IMR-90 (cell line): ENCODE data around the gene ZNF622. TPM values are rescaled to one million over a fixed set of nuclear protein-coding genes. Genes with fewer than 3 reads are reported as not detected.

Experiments used
- ATAC-seq: fragments of 200-7000 bp; cut with Tn5 transposase; 2 replicates; pipeline ENCODE4 v1.9.1; 2020; ENCODE audit warnings: low read depth, mild to moderate bottlenecking, moderate library complexity
- BruUV-seq: library from RNA; stranded (reverse); fragments of 400-500 nt; replicated peaks from 2 replicates; lab custom pipeline; 2021; lab: Mats Ljungman, UMichigan
- CTCF ChIA-PET: fragments of 300-600 bp; formaldehyde crosslinking; extraction: SDS; loops from one replicate; lab custom pipeline; 2021; ENCODE audit warnings: antibody characterized with exemption; lab: Yijun Ruan, JAX
- POLR2A ChIA-PET: fragments of 300-600 bp; sonication (Branson Sonifier 250); formaldehyde crosslinking; loops from one replicate; lab custom pipeline; 2022; ENCODE audit warnings: antibody characterized with exemption; ENCODE audit not compliant: unreplicated experiment; lab: Charles Lee
- DNase-seq: peaks from one replicate; pipeline ENCODE4 v3.0.0; 2013
- H2AFZ ChIP-seq: replicated peaks from 2 replicates; pipeline ENCODE3; 2013; ENCODE audit warnings: low read length, mild to moderate bottlenecking; ENCODE audit not compliant: poor library complexity
- H2AK5ac ChIP-seq: 2 replicates; pipeline ENCODE4 v1.6.1; 2013; ENCODE audit warnings: low read depth, low read length, inconsistent platforms
- H2AK9ac ChIP-seq: replicated peaks from 2 replicates; pipeline ENCODE3; 2013; ENCODE audit warnings: mild to moderate bottlenecking, low read depth, low read length, moderate library complexity; ENCODE audit not compliant: poor library complexity
- H2BK120ac ChIP-seq: 2 replicates; pipeline ENCODE4 v1.6.1; 2013; ENCODE audit warnings: low read depth, low read length, inconsistent platforms
- H2BK15ac ChIP-seq: 3 replicates; pipeline ENCODE4 v1.6.1; 2013; ENCODE audit warnings: low read depth, low read length, inconsistent platforms
- H2BK20ac ChIP-seq: 2 replicates; pipeline ENCODE4 v1.6.1; 2013; ENCODE audit warnings: low read depth, mild to moderate bottlenecking, inconsistent platforms, low read length, moderate library complexity
- H2BK5ac ChIP-seq: 2 replicates; pipeline ENCODE4 v1.6.1; 2013; ENCODE audit warnings: mild to moderate bottlenecking, low read depth, low read length, inconsistent platforms; ENCODE audit not compliant: poor library complexity, severe bottlenecking
- H3K14ac ChIP-seq: replicated peaks from 2 replicates; pipeline ENCODE4 v1.6.1; 2013; ENCODE audit warnings: low read depth, low read length, inconsistent platforms
- H3K18ac ChIP-seq: 2 replicates; pipeline ENCODE4 v1.6.1; 2013; ENCODE audit warnings: low read depth, low read length, control low read depth
- H3K23ac ChIP-seq: 2 replicates; pipeline ENCODE4 v1.6.1; 2013; ENCODE audit warnings: low read depth, low read length, inconsistent platforms
- H3K27ac ChIP-seq: 2 replicates; pipeline ENCODE4 v1.5.1; 2013; ENCODE audit warnings: mild to moderate bottlenecking, control low read depth, low read length; ENCODE audit not compliant: insufficient read depth
- H3K27me3 ChIP-seq: 2 replicates; pipeline ENCODE4 v1.6.1; 2013; ENCODE audit warnings: low read length; ENCODE audit not compliant: control insufficient read depth, insufficient read depth
- H3K36me3 ChIP-seq: 2 replicates; pipeline ENCODE4 v1.6.1; 2013; ENCODE audit warnings: low read length, mixed read lengths; ENCODE audit not compliant: control insufficient read depth, insufficient read depth
- H3K4ac ChIP-seq: 2 replicates; pipeline ENCODE4 v1.6.1; 2013; ENCODE audit warnings: low read depth, low read length, inconsistent platforms
- H3K4me1 ChIP-seq: 2 replicates; pipeline ENCODE4 v1.6.1; 2013; ENCODE audit warnings: low read length, mixed read lengths; ENCODE audit not compliant: control insufficient read depth, insufficient read depth
- H3K4me2 ChIP-seq: 2 replicates; pipeline ENCODE4 v1.6.1; 2013; ENCODE audit warnings: low read depth, mild to moderate bottlenecking, control low read depth, low read length, moderate library complexity
- H3K4me3 ChIP-seq: 2 replicates; pipeline ENCODE4 v1.5.1; 2013; ENCODE audit warnings: low read depth, mild to moderate bottlenecking, control low read depth, low read length, moderate library complexity; ENCODE audit not compliant: insufficient read depth
- H3K56ac ChIP-seq: 2 replicates; pipeline ENCODE4 v1.6.1; 2013; ENCODE audit warnings: low read length, inconsistent platforms; ENCODE audit not compliant: insufficient read depth; ENCODE audit errors: extremely low read depth
- H3K79me1 ChIP-seq, 2 experiments: 2 replicates each; pipeline ENCODE4 v1.6.1; 2013; ENCODE audit warnings: low read length in 2 of 2, inconsistent platforms in 1 of 2, low read depth in 1 of 2
- H3K9ac ChIP-seq: 2 replicates; pipeline ENCODE4 v1.6.1; 2013; ENCODE audit warnings: low read depth, low read length, control low read depth
- H3K9me1 ChIP-seq: 2 replicates; pipeline ENCODE4 v1.6.1; 2013; ENCODE audit warnings: low read length, inconsistent platforms; ENCODE audit not compliant: insufficient read depth
- H3K9me3 ChIP-seq: 2 replicates; pipeline ENCODE4 v1.6.1; 2013; ENCODE audit warnings: low read length; ENCODE audit not compliant: control insufficient read depth, insufficient read depth
- H4K20me1 ChIP-seq: 2 replicates; pipeline ENCODE4 v1.6.1; 2013; ENCODE audit warnings: low read length, inconsistent platforms; ENCODE audit not compliant: insufficient read depth
- H4K5ac ChIP-seq: 2 replicates; pipeline ENCODE4 v1.6.1; 2013; ENCODE audit warnings: mild to moderate bottlenecking, low read depth, low read length, control low read depth
- H4K8ac ChIP-seq, 2 experiments: 2 replicates each; pipeline ENCODE4 v1.6.1; 2013; ENCODE audit warnings: low read depth in 2 of 2, low read length in 2 of 2, control low read depth in 1 of 2, inconsistent platforms in 1 of 2
- H4K91ac ChIP-seq: 2 replicates; pipeline ENCODE4 v1.6.1; 2013; ENCODE audit warnings: low read depth, low read length, inconsistent platforms; ENCODE audit not compliant: insufficient read depth
- BHLHE40 ChIP-seq: fragments of 150-350 bp; IDR thresholded peaks from 2 replicates; pipeline ENCODE4 v1.6.1; 2016; ENCODE audit warnings: mild to moderate bottlenecking, low read depth, low read length
- CEBPB ChIP-seq: IDR thresholded peaks from 2 replicates; pipeline ENCODE4 v1.6.1; 2012; ENCODE audit warnings: low read depth, low read length, improper control_type of control experiment
- CHD1 ChIP-seq: IDR thresholded peaks from 2 replicates; pipeline ENCODE4 v1.6.1; 2012; ENCODE audit warnings: low read depth, low read length, improper control_type of control experiment
- FOS ChIP-seq: fragments of 150-350 bp; IDR thresholded peaks from 2 replicates; pipeline ENCODE4 v1.6.1; 2016; ENCODE audit warnings: low read depth, low read length
- MAFK ChIP-seq: IDR thresholded peaks from 2 replicates; pipeline ENCODE4 v1.6.1; 2012; ENCODE audit warnings: low read depth, low read length, improper control_type of control experiment
- MAZ ChIP-seq: IDR thresholded peaks from 2 replicates; pipeline ENCODE4 v1.6.1; 2012; ENCODE audit warnings: low read depth, mild to moderate bottlenecking, low read length, improper control_type of control experiment, moderate library complexity, borderline replicate concordance
- MXI1 ChIP-seq: IDR thresholded peaks from 2 replicates; pipeline ENCODE4 v1.6.1; 2012; ENCODE audit warnings: low read depth, mild to moderate bottlenecking, low read length, moderate library complexity, borderline replicate concordance
- NFE2L2 ChIP-seq: fragments of 150-350 bp; IDR thresholded peaks from 2 replicates; pipeline ENCODE4 v1.6.1; 2016; ENCODE audit warnings: low read depth, mild to moderate bottlenecking, low read length
- POLR2A ChIP-seq: IDR thresholded peaks from 2 replicates; pipeline ENCODE4 v1.6.1; 2012; ENCODE audit warnings: mild to moderate bottlenecking, low read depth, low read length
- RAD21 ChIP-seq: IDR thresholded peaks from 2 replicates; pipeline ENCODE4 v1.6.1; 2012; ENCODE audit warnings: low read length, improper control_type of control experiment
- RCOR1 ChIP-seq: IDR thresholded peaks from 2 replicates; pipeline ENCODE4 v1.6.1; 2012; ENCODE audit warnings: mild to moderate bottlenecking, low read length, improper control_type of control experiment; ENCODE audit not compliant: insufficient replicate concordance
- RFX5 ChIP-seq: IDR thresholded peaks from 2 replicates; pipeline ENCODE4 v1.8.0; 2012; ENCODE audit warnings: low read depth, mild to moderate bottlenecking, low read length, moderate library complexity
- SMC3 ChIP-seq: fragments of 150-350 bp; IDR thresholded peaks from 2 replicates; pipeline ENCODE4 v1.6.1; 2016; ENCODE audit warnings: low read depth, mild to moderate bottlenecking, antibody characterized with exemption, low read length, moderate library complexity
- WGBS, 2 experiments: methylation state at CpG; one replicate each; pipeline versions ENCODE4 v1.1.5 to v1.1.7; 2013; ENCODE audit warnings: missing lambda C conversion rate in 2 of 2; ENCODE audit not compliant: insufficient read length in 1 of 2; ENCODE audit errors: extremely low coverage in 2 of 2; 5-methylcytosine and 5-hydroxymethylcytosine counted together
- dilution Hi-C: fragments of 300-500 bp; cut with HindIII; formaldehyde crosslinking; loops from one replicate; pipeline ENCODE4 v1.14.3; 2018; ENCODE audit warnings: low sequenced_read_pairs; ENCODE audit not compliant: unreplicated experiment
- in situ Hi-C: fragments of 300-500 bp; cut with MboI; formaldehyde crosslinking; loops from 3 replicates; pipeline ENCODE4 v1.14.3; 2019; ENCODE audit warnings: low sequenced_read_pairs, inconsistent platforms, mixed read lengths
- intact Hi-C: fragments of 100-400 bp; cut with micrococcal nuclease; formaldehyde crosslinking; loops from 2 replicates; pipeline ENCODE4 v1.10.0; 2022
- polyA plus RNA-seq, 3 experiments: library from polyadenylated mRNA; depleted of rRNA; stranded (reverse); fragments of >200 nt; gene quantifications; 2 replicates each; pipeline ENCODE4 v1.2.3, GENCODE V29; 2012; ENCODE audit warnings: low replicate concordance in 1 of 3
- total RNA-seq: library from RNA; depleted of rRNA; stranded (reverse); fragments of >200 nt; gene quantifications from 2 replicates; pipeline ENCODE4 v1.2.3, GENCODE V29; 2012
- TF ChIP-seq, protein P1 (sequence below): fragments of 150-350 bp; IDR thresholded peaks from 2 replicates; pipeline ENCODE4 v1.6.1; 2017; ENCODE audit warnings: mild to moderate bottlenecking, antibody characterized with exemption, low read length, low read depth
- TF ChIP-seq, protein P2 (sequence below): fragments of 150-350 bp; IDR thresholded peaks from 2 replicates; pipeline ENCODE4 v1.6.1; 2016; ENCODE audit warnings: low read depth, mild to moderate bottlenecking, low read length, moderate library complexity, borderline replicate concordance
- TF ChIP-seq, protein P3 (sequence below): conservative IDR thresholded peaks from 2 replicates; pipeline ENCODE4 v1.5.1; 2012; ENCODE audit warnings: mild to moderate bottlenecking, low read depth, low read length, improper control_type of control experiment

The ZNF622 gene
- total and polyA plus RNA-seq, 2 of the 4 experiments (the other 2 are of a cell fraction), result 19.5 to 49.3 TPM

DNA sequence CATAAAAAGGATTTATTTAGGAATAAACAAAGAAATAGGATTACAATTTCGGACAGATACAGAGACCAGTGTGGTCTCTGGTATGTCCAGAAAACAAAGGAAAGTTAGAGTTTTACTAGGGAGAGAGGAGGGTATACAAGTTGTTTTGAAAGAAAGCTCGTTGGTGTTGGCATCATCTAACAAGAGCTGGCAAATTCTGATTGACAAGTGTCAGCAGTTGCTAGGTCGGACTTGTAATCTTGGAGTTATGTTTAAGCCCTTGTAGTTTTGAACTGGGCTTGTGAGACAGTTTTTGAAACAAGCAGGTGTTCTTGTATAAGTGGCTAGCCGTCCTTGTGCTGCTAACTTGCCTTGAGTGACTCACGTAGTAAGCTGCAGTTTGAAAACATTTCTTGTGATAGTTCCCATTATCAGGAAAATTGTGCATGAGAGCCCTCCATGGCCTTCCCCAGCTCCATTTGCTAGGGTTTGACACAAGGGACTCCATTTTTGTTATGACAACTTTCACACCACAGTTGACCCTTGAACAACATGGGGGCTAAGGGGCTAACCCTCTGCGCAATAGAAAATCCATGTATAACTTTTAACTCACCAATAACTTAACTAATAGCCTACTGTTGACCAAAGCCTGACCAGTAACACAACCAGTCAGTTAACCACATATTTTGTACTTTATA, 48.1 kb downstream of the ZNF622 start:
- no TSS peak for BruUV-seq
- CTCF ChIA-PET, result no interaction called here

More for the DNA sequence above, 48.1 kb downstream of the ZNF622 start:
- 25% methylated on average over 2 of the region's 6 CpGs; no CpG with 5 or more reads in 1 of the 2 experiments for WGBS, 2 experiments
- Histone ChIP-seq H2BK20ac (no peak overlapping the region), H3K14ac (no peak overlapping the region), H4K5ac (no peak overlapping the region), H3K27ac (no peak overlapping the region), H3K36me3 (no peaks in the 10 kb centered on the region), H2BK15ac (no peak overlapping the region), H3K56ac (no peak overlapping the region), H3K9me3 (no peaks in the 10 kb centered on the region), H4K20me1 (no peaks in the 10 kb centered on the region), H3K9ac (no peak overlapping the region), H3K23ac (no peak overlapping the region), H4K91ac (no peak overlapping the region), H2AFZ (no peak overlapping the region), H2AK5ac (no peak overlapping the region), H3K4me1 (no peaks in the 10 kb centered on the region), H3K4me2 (no peak overlapping the region), H2AK9ac (no peak overlapping the region), H3K9me1 (no peaks in the 10 kb centered on the region), H2BK5ac (no peak overlapping the region), H3K27me3 (peaks cover 5% of the 10 kb centered on the region), H3K79me1 (no peaks in the 10 kb centered on the region), H2BK120ac (no peak overlapping the region), H4K8ac (no peak overlapping the region), H3K18ac (no peak overlapping the region), H3K4ac (no peak overlapping the region), H3K4me3 (no peak overlapping the region)
- dilution Hi-C loops (no loop called here), in situ Hi-C loops (no loop called here), intact Hi-C loops (no loop called here)
- POLR2A ChIA-PET, result no interaction called here
- TF ChIP-seq, protein P1, sequence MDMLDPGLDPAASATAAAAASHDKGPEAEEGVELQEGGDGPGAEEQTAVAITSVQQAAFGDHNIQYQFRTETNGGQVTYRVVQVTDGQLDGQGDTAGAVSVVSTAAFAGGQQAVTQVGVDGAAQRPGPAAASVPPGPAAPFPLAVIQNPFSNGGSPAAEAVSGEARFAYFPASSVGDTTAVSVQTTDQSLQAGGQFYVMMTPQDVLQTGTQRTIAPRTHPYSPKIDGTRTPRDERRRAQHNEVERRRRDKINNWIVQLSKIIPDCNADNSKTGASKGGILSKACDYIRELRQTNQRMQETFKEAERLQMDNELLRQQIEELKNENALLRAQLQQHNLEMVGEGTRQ, result no peak
- TF ChIP-seq FOS, result no peak
- TF ChIP-seq MAZ, result no peak
- TF ChIP-seq NFE2L2, result no peak
- no peak for TF ChIP-seq RCOR1
- TF ChIP-seq SMC3, result no peak
- TF ChIP-seq, protein P2, sequence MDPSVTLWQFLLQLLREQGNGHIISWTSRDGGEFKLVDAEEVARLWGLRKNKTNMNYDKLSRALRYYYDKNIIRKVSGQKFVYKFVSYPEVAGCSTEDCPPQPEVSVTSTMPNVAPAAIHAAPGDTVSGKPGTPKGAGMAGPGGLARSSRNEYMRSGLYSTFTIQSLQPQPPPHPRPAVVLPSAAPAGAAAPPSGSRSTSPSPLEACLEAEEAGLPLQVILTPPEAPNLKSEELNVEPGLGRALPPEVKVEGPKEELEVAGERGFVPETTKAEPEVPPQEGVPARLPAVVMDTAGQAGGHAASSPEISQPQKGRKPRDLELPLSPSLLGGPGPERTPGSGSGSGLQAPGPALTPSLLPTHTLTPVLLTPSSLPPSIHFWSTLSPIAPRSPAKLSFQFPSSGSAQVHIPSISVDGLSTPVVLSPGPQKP, result no peak
- no peak for TF ChIP-seq MAFK
- TF ChIP-seq POLR2A, result no peak
- no peak for TF ChIP-seq RFX5
- TF ChIP-seq, protein P3, sequence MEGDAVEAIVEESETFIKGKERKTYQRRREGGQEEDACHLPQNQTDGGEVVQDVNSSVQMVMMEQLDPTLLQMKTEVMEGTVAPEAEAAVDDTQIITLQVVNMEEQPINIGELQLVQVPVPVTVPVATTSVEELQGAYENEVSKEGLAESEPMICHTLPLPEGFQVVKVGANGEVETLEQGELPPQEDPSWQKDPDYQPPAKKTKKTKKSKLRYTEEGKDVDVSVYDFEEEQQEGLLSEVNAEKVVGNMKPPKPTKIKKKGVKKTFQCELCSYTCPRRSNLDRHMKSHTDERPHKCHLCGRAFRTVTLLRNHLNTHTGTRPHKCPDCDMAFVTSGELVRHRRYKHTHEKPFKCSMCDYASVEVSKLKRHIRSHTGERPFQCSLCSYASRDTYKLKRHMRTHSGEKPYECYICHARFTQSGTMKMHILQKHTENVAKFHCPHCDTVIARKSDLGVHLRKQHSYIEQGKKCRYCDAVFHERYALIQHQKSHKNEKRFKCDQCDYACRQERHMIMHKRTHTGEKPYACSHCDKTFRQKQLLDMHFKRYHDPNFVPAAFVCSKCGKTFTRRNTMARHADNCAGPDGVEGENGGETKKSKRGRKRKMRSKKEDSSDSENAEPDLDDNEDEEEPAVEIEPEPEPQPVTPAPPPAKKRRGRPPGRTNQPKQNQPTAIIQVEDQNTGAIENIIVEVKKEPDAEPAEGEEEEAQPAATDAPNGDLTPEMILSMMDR, result no peak
- TF ChIP-seq CHD1, result no peak
- TF ChIP-seq BHLHE40, result no peak
- no peak for TF ChIP-seq CEBPB
- no peak for TF ChIP-seq RAD21
- no peak for TF ChIP-seq MXI1
- ATAC-seq, result no peak
- no peak for DNase-seq
